DMS53 treated with DMSO at 0.1 percent for 48 hours (cell line): ENCODE data around the gene CD200R1.

ENCODE experiments used
- DNase-seq: peaks from one replicate; lab custom pipeline; 2025; ENCODE audit not compliant: unreplicated experiment; lab: John Stamatoyannopoulos, UW

The CD200R1 gene, protein sequence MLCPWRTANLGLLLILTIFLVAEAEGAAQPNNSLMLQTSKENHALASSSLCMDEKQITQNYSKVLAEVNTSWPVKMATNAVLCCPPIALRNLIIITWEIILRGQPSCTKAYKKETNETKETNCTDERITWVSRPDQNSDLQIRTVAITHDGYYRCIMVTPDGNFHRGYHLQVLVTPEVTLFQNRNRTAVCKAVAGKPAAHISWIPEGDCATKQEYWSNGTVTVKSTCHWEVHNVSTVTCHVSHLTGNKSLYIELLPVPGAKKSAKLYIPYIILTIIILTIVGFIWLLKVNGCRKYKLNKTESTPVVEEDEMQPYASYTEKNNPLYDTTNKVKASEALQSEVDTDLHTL

DNA sequence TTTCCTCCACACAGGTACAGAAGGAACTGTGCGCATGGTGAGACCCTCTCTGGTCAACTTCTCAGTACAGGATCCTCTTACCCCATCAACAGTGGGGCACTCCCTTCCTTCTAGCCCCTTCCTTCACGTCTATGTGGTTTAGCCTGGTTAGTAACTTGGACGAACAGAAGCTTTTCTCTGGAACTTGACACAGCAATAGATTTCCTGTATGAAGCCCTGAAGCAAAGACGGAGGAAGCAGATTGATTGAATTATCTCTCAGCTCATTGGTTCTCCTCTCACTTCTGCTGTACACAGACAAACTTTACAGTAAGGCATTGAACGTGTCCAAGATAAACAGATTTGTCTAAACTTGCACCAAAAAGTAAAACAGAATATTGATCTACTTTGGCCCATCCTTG is at the start of gene CD200R1:
Gene CD200R1, minus strand, starts transcription at position 210 of the 400 bp plus-strand sequence. CDS start 246 bp downstream, outside the sequence.
- DNase-seq: no peak

DNA sequence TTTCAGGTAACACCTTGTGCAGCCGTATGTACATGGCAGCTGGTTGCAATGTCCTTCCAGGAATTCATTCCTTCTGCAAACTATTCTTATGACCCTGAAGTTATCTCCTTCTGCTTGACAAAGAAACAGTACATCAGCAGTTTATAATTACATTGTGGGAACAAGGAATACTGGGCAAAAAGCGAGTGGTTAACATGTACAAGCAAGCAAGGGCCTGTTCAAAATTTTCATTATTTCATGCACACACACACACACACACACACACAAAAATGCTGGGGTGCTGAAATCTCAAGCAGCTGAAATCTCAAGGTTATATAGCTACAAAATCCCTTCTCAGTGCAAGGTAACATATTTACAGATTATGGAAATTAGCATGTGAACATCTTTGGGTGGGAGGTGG is 46.6 kb upstream of the CD200R1 start:
- DNase-seq: no peak

DNA sequence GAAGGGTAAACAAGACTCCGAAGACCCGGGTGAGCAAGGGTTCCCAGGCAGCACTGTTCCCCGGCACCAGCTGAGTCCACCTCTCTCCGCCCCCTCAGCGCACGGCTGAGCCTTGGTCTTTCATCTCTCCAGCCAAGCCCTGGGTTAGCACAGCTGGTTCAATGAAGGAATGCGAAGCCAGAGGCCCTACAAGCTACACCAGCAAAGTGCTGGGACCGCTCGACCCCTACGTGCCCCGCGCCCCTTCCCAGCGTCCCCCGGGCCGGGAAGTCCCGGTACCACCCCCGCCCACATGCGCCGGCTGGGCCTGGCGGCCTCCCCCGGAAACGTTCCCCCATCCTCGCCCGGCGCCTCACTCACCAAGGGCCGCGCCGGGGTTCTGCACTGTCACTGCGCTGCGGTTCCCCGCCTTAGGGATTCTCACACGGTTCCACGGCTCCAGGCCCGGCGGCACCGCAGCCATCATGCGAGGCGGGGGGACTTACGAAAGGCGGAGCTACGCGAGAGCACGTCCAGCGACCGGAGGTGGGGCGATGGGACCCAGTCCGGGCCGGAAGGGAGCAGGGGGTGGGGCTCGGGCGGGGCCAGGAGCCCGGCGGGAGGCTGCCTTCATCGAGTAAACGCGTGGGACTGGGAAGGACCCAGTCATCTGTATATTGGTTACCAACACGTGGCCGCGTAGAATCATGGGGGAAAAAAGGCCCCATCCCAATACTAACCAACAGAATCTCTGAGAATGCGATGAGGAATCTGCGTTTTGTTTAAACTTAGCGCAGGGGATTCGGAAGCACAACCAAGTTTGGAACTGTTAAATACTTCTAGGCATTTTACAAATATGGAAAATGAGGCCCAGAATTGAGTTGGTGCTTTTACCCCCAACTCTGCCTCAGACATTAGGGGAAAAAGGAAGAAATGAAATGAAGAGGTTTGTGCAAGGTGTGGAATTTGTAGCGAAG is 44.6 kb upstream of the CD200R1 start:
- peak; percentile 47 for DNase-seq

DNA sequence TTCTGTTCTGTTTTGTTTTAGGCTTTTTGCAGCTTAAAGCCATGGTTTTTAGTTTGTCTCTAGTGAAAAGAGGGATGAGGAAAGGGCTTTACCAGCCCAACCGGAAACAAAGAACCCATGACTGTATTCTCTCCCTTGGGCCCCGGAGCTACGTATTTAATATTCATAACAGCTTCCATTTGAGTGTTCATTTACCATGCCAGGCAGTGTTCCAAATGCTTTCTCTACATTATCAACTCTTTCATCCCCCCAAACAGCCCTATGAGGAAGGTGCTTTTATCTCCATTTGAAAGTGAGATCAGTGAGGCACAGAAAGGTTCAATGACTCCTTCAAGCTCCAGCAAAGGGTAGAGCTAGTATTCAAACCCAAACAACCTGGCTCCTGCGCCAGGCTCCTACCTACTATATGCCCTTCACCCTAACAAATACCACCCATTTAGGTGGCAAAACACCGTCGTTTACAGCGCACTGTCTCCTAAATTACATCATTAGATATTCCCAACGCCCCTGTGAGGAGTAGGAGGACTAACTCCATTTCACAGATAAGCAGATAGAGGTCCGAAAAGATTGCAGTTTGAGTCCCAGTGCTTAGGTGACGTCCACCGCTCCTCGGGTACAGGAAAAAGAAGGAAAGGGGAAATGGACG is 43.8 kb upstream of the CD200R1 start:
- no peak for DNase-seq

DNA sequence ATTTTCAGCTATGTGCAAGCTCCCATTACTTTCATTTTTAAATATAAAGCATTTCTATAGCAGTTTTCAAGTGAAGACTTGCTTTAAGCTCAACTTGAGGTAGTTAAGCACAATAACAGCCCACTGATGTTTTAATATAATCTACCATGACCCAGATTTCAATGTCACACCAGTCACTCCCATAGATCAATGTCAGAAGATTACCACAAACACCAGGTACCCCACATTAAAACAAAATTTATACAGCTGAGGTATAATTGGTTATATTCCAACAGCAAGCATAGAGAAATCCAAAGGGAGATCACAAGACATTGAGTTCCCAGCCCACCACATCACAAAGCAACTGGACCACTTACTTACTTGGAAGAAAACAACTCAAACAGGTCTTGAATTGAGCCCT is 38.7 kb upstream of the CD200R1 start:
- DNase-seq: no peak

DNA sequence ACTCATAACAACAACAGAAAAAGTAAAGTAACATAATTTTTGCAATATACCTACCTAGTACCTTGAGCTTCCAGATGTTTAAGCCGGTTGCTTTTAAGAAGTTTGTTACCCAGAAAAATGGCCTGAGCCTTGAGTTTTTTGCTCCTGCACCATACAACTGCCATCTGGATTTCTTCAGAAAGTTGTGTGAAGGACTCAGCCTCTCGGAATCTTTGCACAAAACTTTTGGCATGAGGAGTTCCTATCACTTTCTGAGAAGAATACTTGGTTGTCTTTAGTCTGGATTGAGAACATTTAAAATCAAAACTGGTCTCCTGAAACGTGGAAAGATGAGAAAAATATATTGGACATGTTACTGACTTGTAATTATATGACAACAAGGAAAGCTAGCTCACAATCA is 33.2 kb upstream of the CD200R1 start:
- DNase-seq: no peak

DNA sequence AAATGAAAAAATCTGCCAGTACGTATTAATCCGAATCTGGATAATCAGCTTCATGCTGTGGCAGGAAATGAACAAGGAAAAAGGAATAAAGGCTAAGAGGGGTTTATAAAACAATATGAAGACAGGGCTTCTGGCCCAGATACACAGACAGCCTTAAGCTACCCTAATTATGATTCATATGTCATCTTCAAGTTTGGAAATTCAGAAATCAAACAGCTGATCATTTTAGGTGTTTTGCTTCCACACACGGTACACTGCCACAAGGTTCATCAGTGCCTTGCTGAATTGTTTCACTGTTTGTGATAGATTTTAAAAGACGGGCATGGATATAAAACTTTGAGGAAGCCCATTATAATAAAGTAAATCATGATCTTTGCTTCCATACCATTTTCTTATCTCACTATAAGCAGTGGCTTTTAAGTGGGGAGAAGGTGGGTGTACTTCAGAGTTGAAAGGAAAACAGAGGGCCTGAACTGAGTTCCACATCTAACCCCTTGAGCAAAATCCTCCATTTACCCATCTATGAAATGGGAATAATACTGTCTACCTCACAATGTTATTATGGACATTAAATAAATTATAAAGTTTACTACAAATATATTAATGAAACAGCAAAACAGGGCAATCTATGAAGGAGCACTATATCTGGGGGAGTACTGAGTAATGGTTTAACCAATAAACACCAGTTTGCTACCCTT is 31.6 kb upstream of the CD200R1 start:
- DNase-seq: no peak

DNA sequence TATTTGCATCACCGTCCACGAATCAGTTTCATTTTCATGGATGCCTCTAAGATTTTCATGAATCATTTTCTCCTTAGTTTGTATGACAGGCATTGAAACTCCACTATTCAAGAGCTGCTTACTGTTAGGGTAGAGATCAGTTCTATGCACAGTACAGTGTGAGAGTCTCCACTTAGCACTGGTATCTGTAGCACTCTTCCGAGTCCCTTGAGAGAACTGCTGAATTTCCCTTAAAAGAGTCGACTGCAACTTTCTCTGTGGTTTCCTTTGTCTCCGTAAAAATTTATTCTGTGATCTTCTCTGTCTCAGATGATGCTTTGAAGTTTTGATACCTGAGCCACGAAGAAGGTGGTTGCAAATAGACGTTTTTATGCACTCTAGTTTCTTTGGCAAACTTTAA is 30.7 kb upstream of the CD200R1 start:
- DNase-seq: no peak

DNA sequence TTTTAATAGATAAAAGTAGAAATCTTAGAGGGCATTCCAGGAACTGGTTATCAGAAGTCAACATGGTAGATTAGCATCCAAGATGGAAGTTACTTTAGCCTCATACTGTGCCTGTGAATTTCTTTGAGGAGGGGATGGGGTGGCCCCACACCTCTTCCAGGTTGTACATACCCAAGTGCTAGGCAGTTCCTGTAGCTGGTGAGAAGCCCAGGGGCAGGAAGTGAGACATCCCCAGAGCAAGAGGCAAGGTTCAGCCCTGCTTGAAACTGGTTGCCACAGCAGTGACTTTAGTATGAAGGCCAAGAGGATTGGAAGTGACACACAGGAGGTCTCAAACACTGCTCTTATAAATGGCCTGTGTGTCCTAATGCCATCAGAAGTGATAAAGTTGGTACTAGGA is 27.8 kb upstream of the CD200R1 start:
- no peak for DNase-seq

DNA sequence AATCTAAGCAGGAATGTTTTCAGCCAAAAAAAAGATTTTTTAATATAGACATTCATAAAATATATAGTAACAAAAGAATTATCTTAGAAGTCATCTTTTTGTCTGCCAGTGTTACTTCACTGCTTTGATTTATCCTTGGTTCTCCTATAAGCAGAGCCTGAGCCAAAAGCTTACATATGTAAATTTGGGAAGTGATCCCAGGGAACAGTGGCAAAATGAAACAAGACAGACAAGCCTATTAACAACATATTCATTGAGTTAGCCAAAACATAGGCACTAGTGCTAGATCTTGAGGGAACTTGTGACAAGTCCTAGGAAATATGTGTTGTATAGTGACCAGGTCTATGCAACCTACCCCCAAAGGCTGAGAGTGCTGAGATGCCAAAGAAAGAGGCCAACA is 27.1 kb upstream of the CD200R1 start:
- DNase-seq: no peak

DNA sequence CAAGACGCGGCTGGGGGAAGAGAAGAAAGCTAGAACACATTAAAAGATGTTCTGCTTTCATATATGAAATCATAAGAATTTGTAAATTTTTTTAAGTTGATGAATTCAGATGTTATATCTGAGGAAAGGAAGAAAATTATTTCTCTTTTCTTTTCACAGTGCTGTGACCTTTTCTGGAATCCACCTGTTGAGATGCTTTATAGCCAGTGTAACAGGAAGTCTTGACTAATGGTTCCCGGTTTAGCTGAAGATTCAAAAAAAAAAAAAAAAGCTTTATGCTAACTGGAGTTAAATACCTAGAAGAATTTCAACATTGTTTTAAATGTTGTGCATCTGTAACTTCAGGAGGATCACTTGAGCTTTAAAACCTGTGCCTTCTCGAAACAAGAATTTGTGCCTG is 25.8 kb upstream of the CD200R1 start:
- DNase-seq: no peak

DNA sequence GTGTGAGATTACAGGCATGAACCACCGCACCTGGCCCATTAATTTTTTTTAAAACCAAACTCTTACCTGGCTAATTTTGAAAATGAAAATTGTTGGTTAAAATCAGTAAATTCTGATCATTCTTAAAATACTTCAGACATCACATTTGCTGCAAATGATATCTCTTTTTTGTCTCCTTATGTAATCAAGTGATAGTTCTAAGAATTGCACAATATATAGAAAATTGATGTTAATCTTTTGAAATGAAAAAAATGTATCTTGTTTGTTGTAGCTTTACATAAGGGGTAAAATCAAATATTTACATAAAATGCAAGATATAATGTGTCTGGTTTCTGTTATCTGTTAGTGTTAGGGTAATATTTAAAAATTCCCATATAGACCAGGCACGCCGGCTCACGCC is 20.9 kb upstream of the CD200R1 start:
- no peak for DNase-seq

DNA sequence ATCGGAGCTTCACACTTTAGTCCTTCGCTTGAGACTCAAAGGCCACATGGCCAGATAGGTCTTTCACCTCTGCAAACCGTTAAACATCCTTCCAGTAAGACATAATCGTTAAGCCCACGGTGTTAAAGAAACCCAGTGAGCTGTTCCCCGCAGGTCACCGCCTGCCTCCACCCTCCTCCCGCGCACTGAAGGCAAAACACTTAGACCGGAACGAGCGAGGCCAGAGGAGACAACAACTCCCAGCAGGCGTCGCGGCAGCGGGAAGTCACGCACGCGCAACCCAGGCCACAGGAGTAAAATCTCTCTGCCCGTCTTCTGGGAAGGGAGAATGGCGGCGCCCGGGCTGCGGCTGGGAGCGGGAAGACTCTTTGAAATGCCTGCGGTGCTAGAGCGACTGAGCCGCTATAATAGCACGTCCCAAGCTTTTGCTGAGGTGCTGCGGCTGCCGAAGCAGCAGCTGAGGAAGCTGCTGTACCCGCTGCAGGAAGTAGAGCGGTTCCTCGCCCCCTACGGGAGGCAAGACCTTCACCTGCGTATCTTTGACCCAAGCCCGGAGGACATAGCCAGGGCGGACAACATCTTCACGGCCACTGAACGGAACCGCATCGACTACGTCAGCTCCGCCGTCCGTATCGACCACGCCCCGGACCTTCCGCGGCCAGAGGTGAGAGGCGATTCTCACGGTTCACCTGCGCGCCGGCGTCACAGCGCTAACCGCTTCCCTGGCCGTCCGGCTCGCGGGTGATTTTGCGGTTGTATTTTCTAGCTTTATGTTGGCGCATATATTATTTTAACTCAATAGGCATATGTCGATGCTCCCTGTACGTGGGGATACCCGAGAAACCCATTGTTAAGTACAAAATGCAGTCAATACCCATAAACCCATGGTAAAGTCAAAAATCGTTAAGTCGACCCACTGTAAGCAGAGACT is 16.0 kb upstream of the CD200R1 start, which contains the start of gene GTPBP8:
Gene GTPBP8, plus strand, starts transcription at position 313 of the 931 bp plus-strand sequence. Its CDS starts 16 bp downstream, at position 329.
- DNase-seq: peak; percentile 73

DNA sequence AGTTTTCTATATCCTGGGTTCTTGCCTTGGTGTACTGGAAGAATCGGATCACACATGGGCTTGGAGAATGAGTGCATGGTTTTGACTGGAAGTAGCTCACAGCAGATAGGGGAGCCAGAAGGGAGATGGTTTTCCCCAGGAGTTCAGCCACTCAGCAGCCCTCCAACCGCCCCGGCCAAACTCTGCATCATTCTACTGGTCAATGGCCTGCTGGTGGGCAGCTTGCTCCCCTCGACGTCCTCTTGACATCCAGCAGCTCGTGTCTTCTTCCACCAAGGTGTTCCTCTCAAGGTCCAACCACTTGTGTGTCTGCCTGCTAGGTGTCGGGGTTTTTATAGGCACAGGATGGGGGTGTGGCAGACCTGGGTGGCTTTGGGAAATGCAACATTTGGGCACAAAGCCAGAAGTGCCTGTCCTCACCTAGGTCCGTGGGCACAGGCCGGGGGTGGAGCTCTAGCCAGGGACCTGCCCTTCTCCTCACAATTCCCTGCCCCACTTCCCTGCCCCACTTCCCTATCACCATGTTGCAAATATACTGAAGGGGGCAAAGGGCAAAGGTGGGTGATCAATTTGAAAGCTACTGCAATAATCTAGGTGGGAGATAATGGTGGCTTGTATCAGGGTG is 12.9 kb upstream of the CD200R1 start:
- DNase-seq: no peak

DNA sequence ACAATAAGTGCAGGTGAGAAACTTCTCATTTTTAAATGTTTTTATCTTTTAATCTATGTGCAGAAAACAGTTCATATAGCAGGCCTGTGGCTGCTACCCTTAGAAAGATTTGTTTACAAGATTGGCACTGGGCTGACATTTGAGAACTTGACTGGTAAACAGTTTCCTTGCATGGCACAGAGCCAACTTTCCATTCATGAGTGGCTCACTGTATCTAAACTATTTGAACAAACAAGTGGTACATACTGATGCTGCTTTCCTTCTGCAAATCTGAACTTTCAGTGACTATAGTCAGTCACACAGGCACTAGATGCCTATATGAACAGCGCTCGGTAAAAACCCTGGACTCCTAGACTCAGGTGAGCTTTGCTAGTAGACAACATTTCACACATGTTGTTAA is 9.6 kb upstream of the CD200R1 start:
- DNase-seq: peak; percentile 32

DNA sequence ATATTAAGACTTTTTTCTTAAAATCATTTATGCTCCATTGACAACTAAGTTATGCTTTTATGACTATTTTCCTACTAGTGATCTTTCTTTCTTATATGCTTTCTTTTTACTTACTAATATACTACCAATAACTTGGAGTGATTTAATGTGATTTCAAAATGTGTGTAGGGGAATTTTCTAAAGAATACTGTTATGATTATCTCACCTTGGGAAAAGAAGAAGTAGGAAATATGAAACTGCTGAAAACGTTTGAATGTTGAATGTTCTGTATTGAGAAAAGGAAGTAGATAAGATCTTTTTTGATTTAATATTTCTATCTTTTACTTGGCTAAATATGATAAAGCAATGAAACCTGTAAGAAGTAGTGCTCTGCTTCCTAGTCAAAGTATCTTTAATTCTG is 7.8 kb upstream of the CD200R1 start:
- DNase-seq: no peak

DNA sequence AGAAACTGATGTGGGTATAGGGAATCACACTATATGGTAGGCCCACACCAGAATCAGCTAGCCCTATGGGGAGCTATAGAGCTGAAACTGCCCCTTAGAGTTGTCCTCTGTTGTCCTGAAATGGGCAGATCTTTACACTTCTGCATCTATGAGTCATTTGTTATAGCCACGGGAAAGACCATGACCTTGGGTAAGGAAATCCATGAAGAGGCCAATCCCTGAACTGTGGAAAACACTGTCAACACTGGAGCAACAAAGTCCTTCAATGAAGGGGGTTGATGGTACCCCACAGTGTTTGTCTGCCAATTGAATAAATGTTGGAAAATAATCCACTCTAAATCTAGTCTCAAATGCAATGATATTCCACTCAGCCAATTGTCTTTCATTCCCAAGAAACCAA is 5.2 kb upstream of the CD200R1 start:
- no peak for DNase-seq

DNA sequence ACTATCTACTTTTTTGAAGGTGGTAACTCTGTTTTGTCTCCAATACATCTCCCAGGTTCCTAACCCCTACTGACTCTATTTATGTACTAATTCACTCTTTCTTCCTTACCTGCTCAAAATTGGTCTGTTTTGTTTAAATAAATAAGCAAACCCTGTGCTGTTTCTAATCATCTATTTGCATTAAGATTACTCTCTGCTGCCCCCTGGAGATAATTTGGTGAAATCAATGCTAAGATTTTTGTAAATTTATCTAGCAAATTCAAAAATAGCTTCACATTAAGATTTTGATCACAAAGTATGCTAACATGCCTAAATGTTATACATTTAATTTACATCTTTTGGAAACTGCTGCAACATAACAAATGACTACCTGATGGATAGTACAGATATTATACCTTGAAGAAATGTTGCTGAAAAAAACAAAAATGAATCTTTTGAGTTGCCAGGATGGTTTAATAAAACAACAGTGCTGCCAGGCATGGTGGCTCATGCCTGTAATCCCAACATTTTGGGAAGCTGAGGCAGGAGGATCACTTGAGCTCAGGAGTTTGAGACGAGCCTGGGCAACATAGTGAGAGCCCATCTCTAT is 4.4 kb upstream of the CD200R1 start:
- peak; percentile 27 for DNase-seq

DNA sequence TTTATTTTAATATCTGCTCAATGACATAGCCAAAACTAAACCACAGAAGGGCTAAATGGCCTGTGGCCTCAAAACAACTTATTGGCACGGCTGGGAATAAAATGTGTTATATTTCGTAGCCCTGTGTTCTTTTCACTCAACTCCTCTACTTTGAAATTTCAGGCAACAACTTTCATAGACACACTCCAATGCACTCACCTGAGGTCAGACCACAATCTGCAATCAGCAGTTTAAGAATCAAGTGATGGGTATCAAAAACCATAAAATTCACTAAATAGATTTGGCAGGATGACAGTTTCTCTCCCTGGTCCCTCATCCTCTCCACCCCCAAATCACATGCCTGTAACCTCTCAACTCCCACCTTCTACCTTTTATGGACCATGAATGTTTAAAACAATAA is 2.0 kb upstream of the CD200R1 start:
- DNase-seq: no peak
